ENCODE measurements around the gene NPIPB8. TPM values are rescaled to one million over a fixed set of nuclear protein-coding genes. Genes with fewer than 3 reads are reported as not detected.
"Not testable (repeated sequence)": the region's sequence is repeated elsewhere in the genome, so short reads cannot be mapped to it uniquely, and the experiment has no call there.

The NPIPB8 gene
- polyA plus RNA-seq, 10 donors = 0.07 to 3.2 (median 0.71) TPM; not detected in 1

DNA sequence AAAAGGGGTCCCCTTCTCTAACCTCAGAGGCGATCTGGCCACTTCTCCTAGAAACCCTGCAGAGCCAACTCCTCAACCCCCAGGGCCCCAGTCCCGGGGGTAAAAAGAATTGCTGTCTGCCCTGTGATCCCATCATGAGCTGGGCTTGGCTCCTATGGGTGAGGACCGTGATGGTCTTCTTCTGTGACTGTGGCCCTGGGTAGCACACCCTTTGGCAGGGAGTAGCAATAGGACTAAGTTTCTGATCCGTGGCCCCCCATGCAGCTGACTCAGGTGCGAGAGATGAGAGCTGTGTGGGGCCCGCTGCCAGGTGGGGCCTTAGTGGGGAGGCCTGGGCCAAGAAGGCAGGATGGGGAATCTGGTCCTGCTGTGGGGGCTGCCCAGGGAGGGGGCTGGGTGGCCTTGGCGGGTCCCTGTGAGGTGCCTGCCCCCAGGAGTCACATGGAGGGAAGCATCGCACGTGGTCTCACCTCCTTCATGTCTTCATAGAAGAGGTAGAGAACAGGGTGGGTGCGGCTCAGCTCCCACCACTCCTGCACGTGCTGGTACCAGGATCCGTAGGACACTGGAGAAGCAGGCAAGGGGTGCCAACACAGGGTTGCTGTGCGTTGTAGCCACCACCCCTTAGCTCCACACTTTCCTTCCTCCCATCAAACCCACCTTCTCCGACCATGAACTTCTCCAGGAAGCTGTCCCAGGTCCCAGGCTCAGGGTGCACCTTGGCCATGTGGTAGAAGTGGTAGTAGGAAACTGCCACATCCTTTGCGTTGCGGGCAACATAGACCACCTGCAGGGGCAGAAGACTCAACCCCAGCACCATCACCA is 31.4 kb upstream of the NPIPB8 start:
- DNase-seq = no peak

GRCh38 chr16:28607116-28607623 is 30.7 kb upstream of the NPIPB8 start:
- DNase-seq = no peak

- not testable (repeated sequence) for DNase-seq
These were observed 30.0 kb upstream of the NPIPB8 start for GRCh38 chr16:28607681-28608495.

GRCh38 chr16:28608496-28608808 is 29.4 kb upstream of the NPIPB8 start:
- not testable (repeated sequence) for DNase-seq

DNA sequence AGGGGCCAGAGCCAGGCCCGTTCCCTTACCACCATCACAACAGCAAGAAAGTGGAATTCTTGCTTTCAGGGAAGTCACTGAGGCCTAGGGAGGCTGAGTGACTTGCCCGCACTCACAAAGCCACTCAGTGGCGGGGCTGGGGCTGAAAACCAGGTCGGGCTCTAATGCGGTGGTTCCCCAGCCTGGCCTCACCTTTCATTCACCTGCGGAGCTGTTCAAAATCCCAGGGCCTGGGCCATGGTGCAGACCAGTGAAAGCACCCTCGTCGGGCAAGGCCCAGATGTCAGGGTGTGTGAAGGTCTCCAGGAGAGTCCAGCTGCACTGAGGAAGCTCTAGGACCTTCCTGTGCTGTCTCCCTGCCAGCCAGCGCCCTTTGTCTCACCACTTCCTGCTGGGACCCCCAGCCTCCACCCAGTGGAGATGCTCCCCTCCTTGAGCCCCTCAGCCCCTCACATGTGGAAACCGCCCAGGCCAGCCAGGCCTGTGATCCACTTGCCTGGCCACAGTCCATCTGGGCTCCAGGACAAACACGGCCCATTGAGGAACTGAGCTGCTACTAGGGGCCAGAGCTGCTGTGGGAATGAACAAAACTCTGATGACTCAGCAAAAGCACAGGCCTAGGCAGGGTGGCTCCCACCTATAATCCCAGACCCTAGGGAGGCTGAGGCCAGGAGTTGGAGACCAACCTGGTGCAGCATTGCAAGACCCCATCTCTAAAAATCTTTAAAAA is 28.8 kb upstream of the NPIPB8 start:
- DNase-seq = peak in 1 of 3 donors; percentile 40

- peak in 2 of 3 donors; percentile 21 to 40 for DNase-seq
These were observed 28.0 kb upstream of the NPIPB8 start, which contains the start of gene SULT1A1 for GRCh38 chr16:28609631-28610594. SULT1A1 (minus strand) TSS chr16:28610044; CDS start chr16:28608855, 1,189 bp downstream.

GRCh38 chr16:28610595-28611191 is 27.2 kb upstream of the NPIPB8 start:
- no peak for DNase-seq

DNA sequence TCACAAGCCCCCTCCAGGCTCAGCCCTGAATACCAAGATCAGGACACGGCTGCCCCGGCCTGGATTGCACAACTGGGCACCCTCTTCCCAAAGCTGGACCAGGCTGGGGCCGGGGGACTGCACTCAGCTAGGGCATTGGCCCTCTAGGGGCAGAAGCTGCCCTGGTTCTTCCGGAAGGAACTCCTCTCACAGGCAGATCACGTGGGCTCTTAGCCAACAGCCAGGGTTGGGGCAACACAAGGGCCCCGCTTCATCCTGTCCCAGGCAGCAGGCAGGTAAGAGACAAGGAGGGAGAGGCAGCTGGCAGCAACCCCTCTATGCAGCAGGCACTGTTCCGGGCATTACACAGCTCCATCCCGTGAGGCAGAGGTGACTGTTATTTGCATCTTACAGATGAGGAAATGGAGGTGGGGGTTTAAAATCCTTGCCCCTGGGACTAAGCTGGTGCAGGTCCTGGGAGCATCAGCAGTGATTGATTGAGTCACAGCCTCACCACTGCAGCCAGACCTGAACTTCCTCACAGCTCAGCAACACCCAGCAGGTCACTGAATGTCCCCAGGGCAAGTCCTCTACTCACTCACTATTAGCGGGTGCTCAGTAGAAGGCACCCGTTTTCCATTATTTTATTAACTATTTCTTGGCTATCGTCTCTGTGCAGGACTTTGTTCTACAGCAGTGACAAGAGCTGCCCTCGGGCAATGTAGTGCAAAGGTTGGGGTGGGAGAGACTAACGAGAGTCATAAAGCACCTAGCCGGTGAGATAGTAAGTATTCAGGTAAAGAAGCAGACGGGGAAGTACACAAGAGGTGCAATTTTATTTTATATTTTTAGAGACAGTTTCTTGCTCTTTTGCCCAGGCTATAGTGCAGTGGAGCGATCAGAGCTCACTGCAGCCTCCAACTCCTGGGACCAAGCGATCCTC is 25.2 kb upstream of the NPIPB8 start:
- not testable (repeated sequence) for DNase-seq

DNA sequence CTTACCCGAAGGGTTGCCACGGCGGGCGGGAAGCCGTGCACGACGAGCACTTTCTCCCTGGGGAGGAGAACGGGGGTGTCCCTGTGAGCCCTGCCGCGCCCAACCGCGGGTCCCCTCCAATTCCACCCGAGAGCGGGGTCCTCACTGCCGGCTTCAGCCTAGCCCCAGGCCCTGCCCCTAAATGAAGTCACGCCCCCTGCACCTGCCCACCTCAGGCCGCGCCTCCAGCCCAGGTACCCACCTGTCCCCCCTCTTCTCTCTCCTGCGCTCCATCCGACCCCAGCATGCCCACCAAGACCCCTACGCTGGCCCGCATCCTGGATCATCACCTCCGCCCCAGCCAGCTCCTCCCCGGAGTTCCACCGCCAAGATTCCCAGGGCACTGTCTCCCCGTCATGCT is 24.0 kb upstream of the NPIPB8 start:
- not testable (repeated sequence) for DNase-seq

DNA sequence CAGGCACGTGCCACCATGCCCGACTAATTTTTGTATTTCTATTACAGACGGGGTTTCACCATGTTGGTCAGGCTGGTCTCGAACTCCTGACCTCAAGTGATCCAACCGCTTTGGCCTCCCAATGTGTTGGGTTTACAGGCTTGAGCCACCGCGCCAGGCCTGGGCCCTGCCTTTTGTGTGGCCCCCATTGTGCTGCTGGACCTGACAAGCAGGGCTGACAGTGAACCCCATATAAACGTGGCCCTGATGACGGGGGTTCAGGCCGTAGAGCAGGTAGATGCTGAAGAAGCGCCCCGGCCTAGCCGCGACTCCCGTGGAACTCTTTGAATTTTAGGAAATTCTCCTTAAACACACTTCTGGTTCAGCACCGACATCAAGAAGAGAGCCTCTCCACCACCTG is 23.3 kb upstream of the NPIPB8 start:
- DNase-seq = not testable (repeated sequence)

GRCh38 chr16:28615486-28616223 is 22.2 kb upstream of the NPIPB8 start:
- DNase-seq = peak in 2 of 3 donors; percentile 34 to 47

DNA sequence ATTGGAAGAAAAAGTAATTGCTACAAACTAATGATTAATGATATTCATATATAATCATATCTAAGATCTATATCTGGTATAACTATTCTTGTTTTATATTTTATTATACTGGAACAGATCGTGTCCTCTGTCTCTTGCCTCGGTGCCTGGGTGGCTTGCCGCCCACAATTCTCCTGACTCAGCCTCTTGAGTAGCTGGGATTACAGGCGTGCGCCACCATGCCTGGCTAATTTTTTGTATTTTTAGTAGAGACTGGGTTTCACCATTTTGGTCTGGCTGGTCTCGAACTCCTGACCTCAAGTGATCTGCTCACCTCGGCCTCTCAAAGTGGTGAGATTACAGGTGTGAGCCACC is 21.7 kb upstream of the NPIPB8 start:
- not testable (repeated sequence) for DNase-seq

GRCh38 chr16:28616636-28617035 is 21.2 kb upstream of the NPIPB8 start:
- DNase-seq = no peak

- no peak for DNase-seq
These were observed 20.0 kb upstream of the NPIPB8 start for GRCh38 chr16:28617874-28618273.

DNA sequence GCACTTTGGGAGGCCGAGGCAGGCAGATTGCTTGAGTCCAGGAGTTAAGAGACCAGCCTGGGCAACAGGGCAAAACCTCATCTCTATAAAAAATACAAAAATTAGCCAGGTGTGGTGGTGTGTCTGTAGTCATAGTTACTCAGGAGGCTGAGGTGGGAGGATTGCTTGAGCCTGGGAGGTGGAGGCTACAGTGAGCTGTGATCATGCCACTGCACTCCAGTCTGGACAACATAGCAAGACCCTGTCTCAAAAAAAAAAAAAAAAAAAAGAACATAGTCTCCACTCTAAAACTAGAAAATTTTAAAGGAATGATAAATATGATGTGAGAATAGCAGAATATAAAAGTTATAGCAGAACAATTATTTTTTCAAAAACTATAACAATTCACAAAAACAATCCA is 17.5 kb upstream of the NPIPB8 start:
- DNase-seq = not testable (repeated sequence)

GRCh38 chr16:28621481-28622155 is 16.2 kb upstream of the NPIPB8 start:
- DNase-seq = no peak

DNA sequence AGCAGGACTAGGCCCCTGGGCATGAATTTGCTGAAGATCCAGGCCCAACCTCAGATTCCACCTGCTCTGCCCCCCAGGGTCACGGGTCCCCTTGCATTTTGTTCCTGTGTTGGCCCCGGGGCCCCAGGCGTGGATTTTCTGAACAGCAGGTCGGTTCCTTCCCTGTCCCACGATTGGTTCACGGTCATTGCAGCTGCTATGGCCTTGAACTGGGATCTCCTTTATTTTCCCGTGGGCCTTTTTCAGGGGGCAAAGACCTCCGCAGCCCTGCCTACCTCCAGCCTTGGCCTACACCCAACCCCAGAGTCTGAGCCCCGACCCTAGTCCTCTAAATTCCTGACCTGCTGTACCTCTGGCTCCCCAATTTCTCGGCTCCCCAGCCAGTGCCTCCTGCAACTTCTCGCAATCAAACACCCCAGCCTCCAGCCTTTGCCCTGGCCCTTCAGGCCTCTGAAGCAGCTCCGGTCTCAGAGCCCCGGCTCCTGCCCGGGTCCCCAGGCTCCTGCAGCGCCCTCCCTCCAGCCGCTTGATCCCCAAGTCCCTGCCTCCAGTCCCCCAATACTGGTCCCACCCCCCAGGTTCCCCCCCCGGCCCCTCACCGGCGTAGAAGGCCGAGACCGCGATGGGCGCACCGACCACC is 15.2 kb upstream of the NPIPB8 start:
- not testable (repeated sequence) for DNase-seq

All from muscle of back (tissue), 11 donors.